HepG2 (cell line): ENCODE measurements around the gene ARMC8. TPM values are rescaled to one million over a fixed set of nuclear protein-coding genes. Genes with fewer than 3 reads are reported as not detected.

Experiments
- ARNTL ChIP-seq: sonication (generic); formaldehyde crosslinking; IDR thresholded peaks from 2 replicates; pipeline ENCODE4 v1.4.0; 2020; ENCODE audit warnings: mild to moderate bottlenecking, missing genetic modification reagents
- ATF7-NPFF ChIP-seq: sonication (generic); formaldehyde crosslinking; IDR thresholded peaks from 2 replicates; pipeline ENCODE4 v1.8.1; 2023; ENCODE audit warnings: mild to moderate bottlenecking, low read depth, missing genetic modification reagents, moderate library complexity
- BHLHE40 ChIP-seq: IDR thresholded peaks from 2 replicates; pipeline ENCODE4 v1.6.1; 2011; ENCODE audit warnings: low read length, improper control_type of control experiment
- CHCHD3 ChIP-seq: sonication (generic); formaldehyde crosslinking; IDR thresholded peaks from 2 replicates; pipeline ENCODE4 v1.8.0; 2022; ENCODE audit warnings: mild to moderate bottlenecking, missing genetic modification reagents, moderate library complexity
- DR1 ChIP-seq: sonication (generic); formaldehyde crosslinking; IDR thresholded peaks from 2 replicates; pipeline ENCODE4 v1.8.0; 2021; ENCODE audit warnings: mild to moderate bottlenecking, missing genetic modification reagents, inconsistent platforms
- ELF3 ChIP-seq: IDR thresholded peaks from 2 replicates; pipeline ENCODE4 v1.6.1; 2016; ENCODE audit warnings: missing genetic modification reagents, missing compliant biosample characterization
- FOXJ3 ChIP-seq: sonication (generic); formaldehyde crosslinking; IDR thresholded peaks from 2 replicates; pipeline ENCODE4 v1.4.0; 2020; ENCODE audit warnings: missing genetic modification reagents, mild to moderate bottlenecking, borderline replicate concordance
- FOXK1 ChIP-seq: sonication (generic); formaldehyde crosslinking; IDR thresholded peaks from 2 replicates; pipeline ENCODE4 v1.4.0; 2020; ENCODE audit warnings: low read depth, missing genetic modification reagents, borderline replicate concordance
- FOXP1 ChIP-seq, 2 experiments: fragments of 450-650 bp in 1 of 2; IDR thresholded peaks; 2 replicates each; pipeline ENCODE4 v1.6.1; 2017 to 2018; ENCODE audit warnings: antibody characterized with exemption in 1 of 2
- GATAD1 ChIP-seq: IDR thresholded peaks from 2 replicates; pipeline ENCODE4 v1.6.1; 2016; ENCODE audit warnings: missing genetic modification reagents, missing compliant biosample characterization
- KMT2B ChIP-seq: IDR thresholded peaks from 2 replicates; pipeline ENCODE4 v1.6.1; 2016; ENCODE audit warnings: missing genetic modification reagents, missing compliant biosample characterization
- MAX ChIP-seq: IDR thresholded peaks from 2 replicates; pipeline ENCODE4 v1.6.1; 2012; ENCODE audit warnings: inconsistent platforms
- MAZ ChIP-seq, 2 experiments: sonication (generic) in 1 of 2; formaldehyde crosslinking in 1 of 2; IDR thresholded peaks; 2 replicates each; pipeline versions ENCODE4 v1.5.0 to v1.6.1; 2012 to 2020; ENCODE audit warnings: low read depth in 2 of 2, mild to moderate bottlenecking in 2 of 2, borderline replicate concordance in 1 of 2, improper control_type of control experiment in 1 of 2, low read length in 1 of 2, missing genetic modification reagents in 1 of 2, moderate library complexity in 1 of 2
- MXD4 ChIP-seq: IDR thresholded peaks from 2 replicates; pipeline ENCODE4 v1.6.1; 2016; ENCODE audit warnings: mild to moderate bottlenecking, missing biosample characterization, missing genetic modification reagents
- NCOA2 ChIP-seq: sonication (generic); formaldehyde crosslinking; IDR thresholded peaks from 2 replicates; pipeline ENCODE4 v1.8.0; 2022; ENCODE audit warnings: inconsistent platforms
- POGZ ChIP-seq: sonication (generic); formaldehyde crosslinking; IDR thresholded peaks from 2 replicates; pipeline ENCODE4 v1.4.0; 2020; ENCODE audit warnings: mild to moderate bottlenecking, missing genetic modification reagents
- POLR2AphosphoS2 ChIP-seq: IDR thresholded peaks from 2 replicates; pipeline ENCODE4 v1.6.1; 2011; ENCODE audit warnings: low read depth, low read length, improper control_type of control experiment
- RNF2 ChIP-seq: fragments of 450-650 bp; conservative IDR thresholded peaks from 2 replicates; pipeline ENCODE4 v1.6.1; 2016; ENCODE audit warnings: low read depth
- TFE3 ChIP-seq: IDR thresholded peaks from 2 replicates; pipeline ENCODE4 v1.6.1; 2016
- ZFP91 ChIP-seq: sonication (generic); formaldehyde crosslinking; IDR thresholded peaks from 2 replicates; pipeline ENCODE4 v1.9.0; 2022; ENCODE audit warnings: missing genetic modification reagents, mild to moderate bottlenecking, borderline replicate concordance
- ZNF672 ChIP-seq: sonication (generic); formaldehyde crosslinking; IDR thresholded peaks from 2 replicates; pipeline ENCODE4 v1.8.1; 2022; ENCODE audit warnings: missing genetic modification reagents
- ZNF768 ChIP-seq: sonication (generic); formaldehyde crosslinking; IDR thresholded peaks from 2 replicates; pipeline ENCODE4 v1.4.0; 2020; ENCODE audit warnings: missing genetic modification reagents
- ZNF775 ChIP-seq: sonication (generic); formaldehyde crosslinking; IDR thresholded peaks from 2 replicates; pipeline ENCODE4 v1.4.0; 2020; ENCODE audit warnings: missing genetic modification reagents, mild to moderate bottlenecking, moderate library complexity, borderline replicate concordance
- ZNF781 ChIP-seq: sonication (generic); formaldehyde crosslinking; IDR thresholded peaks from 2 replicates; pipeline ENCODE4 v1.5.1; 2020; ENCODE audit warnings: borderline replicate concordance, mild to moderate bottlenecking, missing genetic modification reagents; ENCODE audit errors: not compliant biosample characterization
- ZNF782 ChIP-seq: sonication (generic); formaldehyde crosslinking; IDR thresholded peaks from 2 replicates; pipeline ENCODE4 v1.4.0; 2020; ENCODE audit warnings: missing genetic modification reagents, mild to moderate bottlenecking, borderline replicate concordance
- ZSCAN31 ChIP-seq: sonication (generic); formaldehyde crosslinking; IDR thresholded peaks from 2 replicates; pipeline ENCODE4 v1.5.0; 2020; ENCODE audit warnings: low read depth, mild to moderate bottlenecking, missing genetic modification reagents
- ZSCAN9 ChIP-seq: IDR thresholded peaks from 2 replicates; pipeline ENCODE4 v1.6.1; 2016; ENCODE audit warnings: borderline replicate concordance
- polyA plus RNA-seq, 8 experiments: library from polyadenylated mRNA; depleted of rRNA in 3 of 8; stranded (reverse) in 7 of 8; unstranded in 1 of 8; fragments of >200 nt; fragmentation: Illumina TruSeq in 4 of 8; extraction: Trizol in 4 of 8; gene quantifications; 2 replicates each; pipeline versions ENCODE4 v1.2.1 to v1.2.3, GENCODE V29; 2011 to 2016; ENCODE audit warnings: low read depth in 4 of 8, missing spikeins in 1 of 8, mixed read lengths in 1 of 8; ENCODE audit not compliant: insufficient read depth in 1 of 8
- total RNA-seq, 5 experiments: library from RNA; depleted of rRNA; stranded (reverse); fragments of >200 nt; fragmentation: Illumina TruSeq; extraction: Trizol; gene quantifications; 2 replicates each; pipeline ENCODE4 v1.2.3, GENCODE V29; 2016; ENCODE audit warnings: low read depth in 1 of 5

Gene ARMC8
- total and polyA plus RNA-seq, 2 of the 13 experiments (the other 11 are each of a cell fraction or from before 2014, with no cell fraction given): 38.9 to 55.3 TPM

- TF ChIP-seq MAX (peak; percentile 82), MXD4 (CRISPR knock-in tag) (peak; percentile 59; the same call in 1 of the 2 replicates), CHCHD3 (CRISPR knock-in tag) (0 out of 2 replicates have a peak, but pooled peaks have one; percentile 64), FOXJ3 (peak; percentile 33; the same call in 1 of the 2 replicates), ZFP91 (peak; percentile 59; the same call in 1 of the 2 replicates), KMT2B (CRISPR knock-in tag) (peak; percentile 86), ZNF775 (no peak), NCOA2 (CRISPR knock-in tag) (no peak; the same call in 1 of the 2 replicates), ATF7-NPFF (peak; percentile 53; the same call in 1 of the 2 replicates), ELF3 (CRISPR knock-in tag) (peak; percentile 70), POLR2AphosphoS2 (no peak), ZSCAN9 (0 out of 2 replicates have a peak, but pooled peaks have one; percentile 21), GATAD1 (peak; percentile 87), BHLHE40 (no peak), ZNF781 (CRISPR knock-in tag) (no peak), DR1 (CRISPR knock-in tag) (peak; percentile 59; the same call in 1 of the 2 replicates), ZNF672 (CRISPR knock-in tag) (no peak), ARNTL (CRISPR knock-in tag) (no peak; the same call in 1 of the 2 replicates), ZSCAN31 (CRISPR knock-in tag) (peak; percentile 58; the same call in 1 of the 2 replicates), TFE3 (CRISPR knock-in tag) (0 out of 2 replicates have a peak, but pooled peaks have one; percentile 17), MAZ (IDR thresholded peaks at IDR 0.05; ENCODE audit: borderline replicate concordance, low read depth, low read length) (no peak), MAZ (CRISPR knock-in tag; IDR thresholded peaks at IDR 0.05; ENCODE audit: low read depth) (0 out of 2 replicates have a peak, but pooled peaks have one; percentile 25), POGZ (CRISPR knock-in tag) (peak; percentile 41; the same call in 1 of the 2 replicates), FOXP1 (IDR thresholded peaks at IDR 0.05) (no peak), FOXP1 (CRISPR knock-in tag; IDR thresholded peaks at IDR 0.05) (no peak), RNF2 (0 out of 2 replicates have a peak, but pooled peaks have one; percentile 27), ZNF782 (CRISPR knock-in tag) (no peak), ZNF768 (CRISPR knock-in tag) (peak; percentile 98), FOXK1 (no peak)
These were observed 12.5 kb upstream of the ARMC8 start, which contains the start of gene DBR1 (continued) for GRCh38 chr3:138174421-138175131.
